K562 (cell line): ENCODE results near the gene COA7. TPM values are rescaled to one million over a fixed set of nuclear protein-coding genes. Genes with fewer than 3 reads are reported as not detected.

Experiments used
- CREB5 ChIP-seq: fragments of 250-450 bp; sonication (Bioruptor Pico); IDR thresholded peaks from 2 replicates; pipeline ENCODE4 v1.5.0; 2020; ENCODE audit warnings: mild to moderate bottlenecking
- FOXM1 ChIP-seq, 2 experiments: fragments of 450-650 bp in 1 of 2; sonication (generic) in 1 of 2; formaldehyde crosslinking in 1 of 2; IDR thresholded peaks; 2 replicates each; pipeline versions ENCODE4 v1.6.1 to v1.9.0; 2017 to 2022; ENCODE audit warnings: low read depth in 2 of 2, mild to moderate bottlenecking in 2 of 2, missing genetic modification reagents in 1 of 2, moderate library complexity in 1 of 2
- HBP1 ChIP-seq: fragments of 450-650 bp; formaldehyde crosslinking; IDR thresholded peaks from 2 replicates; pipeline ENCODE4 v1.4.0; 2022; ENCODE audit warnings: missing genetic modification characterization
- HDAC1 ChIP-seq, 2 experiments: fragments of 450-650 bp; IDR thresholded peaks; 2 replicates each; pipeline ENCODE4 v1.6.1; 2016 to 2017; ENCODE audit warnings: inconsistent platforms in 1 of 2, mild to moderate bottlenecking in 1 of 2, moderate library complexity in 1 of 2
- KLF10 ChIP-seq: fragments of 250-450 bp; sonication (Bioruptor Pico); IDR thresholded peaks from 2 replicates; pipeline ENCODE4 v1.6.1; 2021; ENCODE audit warnings: matching md5 sums
- MAFF ChIP-seq: IDR thresholded peaks from 2 replicates; pipeline ENCODE4 v1.6.1; 2012; ENCODE audit warnings: low read length, improper control_type of control experiment
- PBX2 ChIP-seq, 2 experiments: IDR thresholded peaks in 1 of 2; conservative IDR thresholded peaks in 1 of 2; 2 replicates each; pipeline ENCODE4 v1.6.1; 2016; ENCODE audit warnings: low read depth in 2 of 2, mild to moderate bottlenecking in 1 of 2, missing compliant biosample characterization in 1 of 2, missing genetic modification characterization in 1 of 2, moderate library complexity in 1 of 2
- RCOR1 ChIP-seq, 2 experiments: IDR thresholded peaks; 2 replicates each; pipeline ENCODE4 v1.6.1; 2012; ENCODE audit warnings: low read depth in 2 of 2, low read length in 2 of 2, borderline replicate concordance in 1 of 2, improper control_type of control experiment in 1 of 2
- SNRNP70 ChIP-seq: fragments of 200-400 bp; formaldehyde crosslinking; optimal IDR thresholded peaks from 2 replicates; pipeline ENCODE3; 2017; ENCODE audit warnings: low read depth, low read length
- TBL1XR1 ChIP-seq, 2 experiments: IDR thresholded peaks; 2 replicates each; pipeline ENCODE4 v1.6.1; 2012; ENCODE audit warnings: improper control_type of control experiment in 2 of 2, low read length in 2 of 2, mild to moderate bottlenecking in 1 of 2
- TRIM25 ChIP-seq: fragments of 450-650 bp; IDR thresholded peaks from 2 replicates; pipeline ENCODE4 v1.7.0; 2016; ENCODE audit warnings: borderline replicate concordance
- TSC22D4 ChIP-seq: fragments of 450-650 bp; IDR thresholded peaks from 2 replicates; pipeline ENCODE4 v1.6.1; 2016; ENCODE audit warnings: missing genetic modification characterization, missing biosample characterization, control low read depth
- ZNF57 ChIP-seq: fragments of 450-650 bp; formaldehyde crosslinking; IDR thresholded peaks from 2 replicates; pipeline ENCODE4 v1.4.0; 2020; ENCODE audit warnings: mild to moderate bottlenecking, moderate library complexity
- ZNF584 ChIP-seq: fragments of 200-800 bp; sonication (Bioruptor generic); IDR thresholded peaks from 2 replicates; pipeline ENCODE4 v1.6.1; 2016; ENCODE audit warnings: low read depth, mild to moderate bottlenecking, missing genetic modification characterization, missing compliant biosample characterization
- polyA plus RNA-seq, 8 experiments: library from polyadenylated mRNA; depleted of rRNA in 4 of 8; stranded (reverse) in 5 of 8; unstranded in 3 of 8; fragments of >200 nt; fragmentation: Nextera tagmentation in 2 of 8; fragmentation: Illumina TruSeq in 1 of 8; extraction: Ambion mirVana in 2 of 8; extraction: Trizol in 1 of 8; gene quantifications; 2 replicates each; pipeline versions ENCODE4 v1.2.1 to v1.2.3, GENCODE V29; 2011 to 2014; ENCODE audit warnings: inconsistent platforms in 1 of 8, missing spikeins in 1 of 8
- total RNA-seq, 7 experiments: library from RNA; depleted of rRNA in 6 of 7; stranded (reverse); fragments of >200 nt in 6 of 7; fragmentation: Illumina TruSeq in 2 of 7; extraction: Trizol in 2 of 7; gene quantifications; 2 replicates each; pipeline versions ENCODE4 v1.2.1 to v1.2.3, GENCODE V29; 2011 to 2021; ENCODE audit warnings: low replicate concordance in 1 of 7
- TF ChIP-seq, protein P1 (sequence below): sonication (generic); formaldehyde crosslinking; IDR thresholded peaks from 2 replicates; pipeline ENCODE4 v1.8.0; 2022; ENCODE audit warnings: mild to moderate bottlenecking, missing genetic modification reagents, borderline replicate concordance

The COA7 gene
- total and polyA plus RNA-seq, 9 of the 15 experiments (the other 6 are each of a cell fraction or from before 2014, with no cell fraction given) = 19.4 to 82.8 (median 51.0) TPM

DNA sequence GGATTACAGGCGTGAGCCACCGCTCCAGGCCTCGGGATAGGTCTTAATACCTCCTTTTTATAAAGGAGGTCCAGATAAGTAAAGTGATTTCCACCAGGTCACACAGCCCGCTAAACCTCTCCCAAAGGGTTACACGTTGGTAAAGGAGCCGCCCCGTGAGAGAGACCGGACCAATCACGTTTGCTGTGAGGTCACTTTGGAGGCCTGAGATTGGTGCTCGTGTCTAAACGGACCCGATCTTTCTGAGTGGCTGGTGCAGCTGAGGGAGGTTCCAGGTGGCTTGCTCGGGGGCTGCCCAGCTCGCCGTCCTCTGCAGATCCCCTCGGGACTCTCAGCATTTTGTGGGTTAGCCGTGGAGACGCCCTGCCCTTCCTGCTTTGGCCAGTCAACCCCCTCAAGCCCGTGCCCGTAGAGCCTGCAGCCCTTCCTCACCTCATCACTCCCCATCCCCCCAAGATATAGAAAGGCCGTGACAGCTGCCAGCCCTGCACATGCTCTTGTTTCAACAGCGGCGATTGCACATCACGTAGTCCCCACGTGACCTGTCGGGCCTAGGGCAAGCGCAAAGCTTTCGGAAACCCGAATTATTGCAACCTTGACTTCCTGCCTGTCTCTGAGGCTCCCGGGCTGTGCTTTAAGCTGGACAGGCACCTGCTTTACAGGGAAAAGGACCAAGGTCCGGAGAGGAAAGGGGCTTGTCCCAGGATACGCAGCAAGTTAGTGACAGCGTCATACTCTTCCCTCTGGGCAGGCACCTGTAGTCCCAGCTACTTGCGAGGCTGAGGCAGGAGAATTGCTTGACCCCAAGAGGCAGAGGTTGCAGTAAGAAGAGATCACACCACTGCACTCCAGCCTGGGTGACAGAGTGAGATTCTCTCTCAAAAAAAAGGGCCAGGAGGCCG, 5.0 kb upstream of the COA7 start (continued):
- TF ChIP-seq HBP1 (CRISPR knock-in tag) (no peak), ZNF584 (CRISPR knock-in tag) (peak; percentile 79), PBX2 (CRISPR knock-in tag; IDR thresholded peaks at IDR 0.05; ENCODE audit: low read depth) (no peak), PBX2 (tag; conservative IDR thresholded peaks at IDR 0.05; ENCODE audit: low read depth) (peak; percentile 64), RCOR1 (IDR thresholded peaks at IDR 0.05; ENCODE audit: borderline replicate concordance in 1 of 2, low read depth in 2 of 2, low read length in 2 of 2) (peak in 1 of 2 experiments; percentile 50; a peak in 1 of 4 replicates), TRIM25 (no peak), KLF10 (CRISPR knock-in tag) (no peak), TSC22D4 (tag) (no peak), TBL1XR1 (IDR thresholded peaks at IDR 0.05; ENCODE audit: low read length in 2 of 2) (0 out of 4 replicates have a peak, but pooled peaks have one; percentile 29 to 62), HDAC1 (IDR thresholded peaks at IDR 0.05) (peak in 1 of 2 experiments; percentile 95; a peak in 2 of 4 replicates), SNRNP70 (no peak), MAFF (no peak), CREB5 (CRISPR knock-in tag) (no peak), ZNF57 (no peak), FOXM1 (IDR thresholded peaks at IDR 0.05; ENCODE audit: low read depth) (no peak), FOXM1 (CRISPR knock-in tag; IDR thresholded peaks at IDR 0.05; ENCODE audit: low read depth) (peak; percentile 75; the same call in 1 of the 2 replicates)
- TF ChIP-seq, protein P1, sequence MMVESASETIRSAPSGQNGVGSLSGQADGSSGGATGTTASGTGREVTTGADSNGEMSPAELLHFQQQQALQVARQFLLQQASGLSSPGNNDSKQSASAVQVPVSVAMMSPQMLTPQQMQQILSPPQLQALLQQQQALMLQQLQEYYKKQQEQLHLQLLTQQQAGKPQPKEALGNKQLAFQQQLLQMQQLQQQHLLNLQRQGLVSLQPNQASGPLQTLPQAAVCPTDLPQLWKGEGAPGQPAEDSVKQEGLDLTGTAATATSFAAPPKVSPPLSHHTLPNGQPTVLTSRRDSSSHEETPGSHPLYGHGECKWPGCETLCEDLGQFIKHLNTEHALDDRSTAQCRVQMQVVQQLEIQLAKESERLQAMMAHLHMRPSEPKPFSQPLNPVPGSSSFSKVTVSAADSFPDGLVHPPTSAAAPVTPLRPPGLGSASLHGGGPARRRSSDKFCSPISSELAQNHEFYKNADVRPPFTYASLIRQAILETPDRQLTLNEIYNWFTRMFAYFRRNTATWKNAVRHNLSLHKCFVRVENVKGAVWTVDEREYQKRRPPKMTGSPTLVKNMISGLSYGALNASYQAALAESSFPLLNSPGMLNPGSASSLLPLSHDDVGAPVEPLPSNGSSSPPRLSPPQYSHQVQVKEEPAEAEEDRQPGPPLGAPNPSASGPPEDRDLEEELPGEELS (CRISPR knock-in tag) = peak; percentile 84; the same call in 1 of the 2 replicates
